Gastrocnemius medialis (tissue), 4 donors: ENCODE measurements around the gene RORB. TPM values are rescaled to one million over a fixed set of nuclear protein-coding genes. Genes with fewer than 3 reads are reported as not detected.

Experiments
- ATAC-seq, 2 donors: fragments of 150-250 bp; one replicate each; pipeline ENCODE4 v1.9.1; 2016
- DNase-seq, 2 donors: peaks; one replicate each; pipeline ENCODE4 v3.0.0-alpha.2; 2019
- H3K27ac ChIP-seq, 4 donors: fragments of 200-600 bp; sonication (generic); 1 replicate in 1 of 4; 2 replicates in 3 of 4; pipeline ENCODE4 v1.5.1; 2016 to 2018; ENCODE audit warnings: mild to moderate bottlenecking in 2 of 4, moderate library complexity in 1 of 4
- H3K27me3 ChIP-seq, 3 donors: fragments of 200-600 bp; sonication (generic) in 2 of 3; 1 replicate in 1 of 3; 2 replicates in 2 of 3; pipeline versions ENCODE4 v1.5.1 to v1.6.0; 2016 to 2019; ENCODE audit warnings: mild to moderate bottlenecking in 1 of 3, moderate library complexity in 1 of 3
- H3K36me3 ChIP-seq, 2 donors: fragments of 200-600 bp; sonication (generic) in 1 of 2; one replicate each; pipeline ENCODE4 v1.5.1; 2017 to 2018
- H3K4me1 ChIP-seq, 2 donors: fragments of 200-600 bp; sonication (generic) in 1 of 2; one replicate each; pipeline ENCODE4 v1.5.1; 2016 to 2017; ENCODE audit warnings: mild to moderate bottlenecking in 2 of 2
- H3K4me3 ChIP-seq, 4 donors: fragments of 200-600 bp; sonication (generic) in 3 of 4; 1 replicate in 1 of 4; 2 replicates in 3 of 4; pipeline ENCODE4 v1.5.1; 2016 to 2019; ENCODE audit warnings: mild to moderate bottlenecking in 2 of 4
- H3K9me3 ChIP-seq, 3 donors: fragments of 200-600 bp; sonication (generic) in 2 of 3; 1 replicate in 1 of 3; 2 replicates in 2 of 3; pipeline ENCODE4 v1.5.1; 2016 to 2019
- POLR2A ChIP-seq, 2 donors: fragments of 450-650 bp; IDR thresholded peaks; one replicate each; pipeline ENCODE4 v1.6.1; 2017; ENCODE audit warnings: antibody characterized with exemption in 2 of 2, mild to moderate bottlenecking in 2 of 2, moderate library complexity in 2 of 2
- in situ Hi-C, 4 donors: fragments of 200-750 bp; cut with MboI; loops; one replicate each; pipeline versions ENCODE4 v1.15.0 to v1.8.0; 2017; ENCODE audit warnings: low sequenced_read_pairs in 4 of 4
- intact Hi-C: fragments of 100-400 bp; cut with DNase I; formaldehyde crosslinking; loops from one replicate; pipeline ENCODE4 v1.15.1; 2023; ENCODE audit warnings: low total_unique reads
- total RNA-seq, 4 donors: library from RNA; depleted of rRNA; stranded (reverse); fragments of >200 nt; gene quantifications; one replicate each; pipeline versions ENCODE4 v1.1.0 to v1.2.3, GENCODE V29; 2016
- TF ChIP-seq, protein P1 (sequence below), 5 experiments: fragments of 450-650 bp in 3 of 5; fragments of 200-600 bp in 2 of 5; sonication (generic) in 2 of 5; IDR thresholded peaks in 4 of 5; conservative IDR thresholded peaks in 1 of 5; 1 replicate in 4 of 5; 2 replicates in 1 of 5; pipeline ENCODE4 v1.5.1; 2016 to 2019; ENCODE audit warnings: antibody characterized with exemption in 5 of 5, mild to moderate bottlenecking in 3 of 5, moderate library complexity in 3 of 5

RORB gene
- total RNA-seq, 4 donors from 2014 or later, result 0.10 TPM; not detected in 3

DNA sequence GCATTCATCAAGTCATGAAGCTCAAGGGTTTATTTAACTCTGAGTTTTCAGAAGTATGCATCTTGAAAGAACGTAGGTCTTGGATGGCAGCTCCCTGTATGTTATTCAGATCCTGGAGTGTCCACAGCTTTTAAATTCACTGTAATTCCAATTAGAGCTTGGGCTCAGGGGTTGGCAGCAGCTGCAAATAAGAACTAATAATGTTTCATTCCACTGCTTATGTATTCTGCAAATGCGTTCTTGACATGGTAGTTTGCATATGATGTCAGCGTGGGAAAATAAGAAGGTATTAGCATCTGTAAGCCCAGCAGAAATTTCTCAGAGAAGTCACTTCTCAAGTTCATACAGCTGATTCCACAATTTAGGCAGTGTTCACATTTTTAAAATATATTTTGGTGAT, 58.4 kb downstream of the RORB start:
- Histone ChIP-seq H3K4me3 (no peak overlapping the region), H3K27ac (no peak overlapping the region), H3K4me1 (peaks cover 12 to 13% of the 10 kb centered on the region in 2 donors), H3K27me3 (no peaks in the 10 kb centered on the region), H3K36me3 (no peaks in the 10 kb centered on the region), H3K9me3 (no peaks in the 10 kb centered on the region)
- DNase-seq (no peak), ATAC-seq (no peak)
- intact Hi-C loops, result no loop called here
- TF ChIP-seq, protein P1, sequence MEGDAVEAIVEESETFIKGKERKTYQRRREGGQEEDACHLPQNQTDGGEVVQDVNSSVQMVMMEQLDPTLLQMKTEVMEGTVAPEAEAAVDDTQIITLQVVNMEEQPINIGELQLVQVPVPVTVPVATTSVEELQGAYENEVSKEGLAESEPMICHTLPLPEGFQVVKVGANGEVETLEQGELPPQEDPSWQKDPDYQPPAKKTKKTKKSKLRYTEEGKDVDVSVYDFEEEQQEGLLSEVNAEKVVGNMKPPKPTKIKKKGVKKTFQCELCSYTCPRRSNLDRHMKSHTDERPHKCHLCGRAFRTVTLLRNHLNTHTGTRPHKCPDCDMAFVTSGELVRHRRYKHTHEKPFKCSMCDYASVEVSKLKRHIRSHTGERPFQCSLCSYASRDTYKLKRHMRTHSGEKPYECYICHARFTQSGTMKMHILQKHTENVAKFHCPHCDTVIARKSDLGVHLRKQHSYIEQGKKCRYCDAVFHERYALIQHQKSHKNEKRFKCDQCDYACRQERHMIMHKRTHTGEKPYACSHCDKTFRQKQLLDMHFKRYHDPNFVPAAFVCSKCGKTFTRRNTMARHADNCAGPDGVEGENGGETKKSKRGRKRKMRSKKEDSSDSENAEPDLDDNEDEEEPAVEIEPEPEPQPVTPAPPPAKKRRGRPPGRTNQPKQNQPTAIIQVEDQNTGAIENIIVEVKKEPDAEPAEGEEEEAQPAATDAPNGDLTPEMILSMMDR (IDR thresholded peaks at IDR 0.05 in 4 of 5, conservative IDR thresholded peaks at IDR 0.05 in 1 of 5), result no peak
- no peak for TF ChIP-seq POLR2A (IDR thresholded peaks at IDR 0.05)
- in situ Hi-C loops, result loop anchor here in 1 of 4 donors (25.0 kb wide), 1 partner anchor 1343 kb away; no protein-coding TSS in a partner anchor

DNA sequence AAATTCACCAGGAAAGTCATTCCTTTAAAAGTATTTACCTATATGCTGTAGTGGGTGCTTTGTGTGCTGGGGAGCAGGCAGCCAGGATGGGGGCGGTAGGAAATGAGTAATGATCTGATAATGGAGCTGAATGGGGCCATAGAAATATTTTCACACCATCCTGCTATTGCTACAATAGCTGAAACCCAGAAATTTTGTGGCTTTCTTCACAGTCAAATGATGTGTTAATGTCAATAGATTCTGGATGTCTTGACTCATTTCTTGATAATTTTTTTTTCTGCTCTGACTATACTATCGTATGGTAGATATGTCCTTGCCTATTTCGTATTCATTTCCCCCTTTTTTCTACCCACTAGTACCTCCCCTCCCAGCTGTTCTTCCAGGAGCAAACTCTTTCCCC, 59.5 kb downstream of the RORB start:
- in situ Hi-C loops (loop anchor here in 1 of 4 donors (25.0 kb wide), 1 partner anchor 1344 kb away; no protein-coding TSS in a partner anchor), intact Hi-C loops (no loop called here)

DNA sequence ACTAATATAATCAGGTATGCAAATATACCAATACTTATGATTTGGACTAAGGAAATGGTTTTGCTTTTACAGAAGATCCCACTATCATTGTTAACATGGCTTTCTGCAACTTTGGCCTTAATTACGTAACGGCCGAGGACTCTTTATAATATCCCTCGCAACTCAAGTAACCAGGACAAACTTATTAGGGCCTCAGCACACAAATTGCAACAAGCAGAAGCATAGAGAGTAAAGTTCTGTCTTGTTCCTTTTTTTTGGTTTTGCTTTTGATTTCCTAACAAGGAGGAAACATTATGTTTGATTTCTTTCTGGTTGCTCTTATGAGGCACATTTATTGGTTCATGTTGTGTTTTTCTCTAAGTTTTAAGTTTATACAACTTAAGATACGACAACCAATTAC, 60.4 kb downstream of the RORB start:
- in situ Hi-C loops (loop anchor here in 1 of 4 donors (25.0 kb wide), 1 partner anchor 1345 kb away; no protein-coding TSS in a partner anchor), intact Hi-C loops (no loop called here)
- ATAC-seq (no peak), DNase-seq (no peak)
- no peak overlapping the region for H3K4me3 ChIP-seq
- H3K9me3 ChIP-seq, result no peaks in the 10 kb centered on the region
- no peak overlapping the region for H3K27ac ChIP-seq
- H3K36me3 ChIP-seq, result no peaks in the 10 kb centered on the region
- peaks cover 12 to 13% of the 10 kb centered on the region in 2 donors for H3K4me1 ChIP-seq
- TF ChIP-seq, protein P1 (IDR thresholded peaks at IDR 0.05 in 4 of 5, conservative IDR thresholded peaks at IDR 0.05 in 1 of 5), result no peak
- no peak for TF ChIP-seq POLR2A (IDR thresholded peaks at IDR 0.05)
- H3K27me3 ChIP-seq, result no peaks in the 10 kb centered on the region

More for the DNA sequence above, 59.5 kb downstream of the RORB start:
- no peak for ATAC-seq
- Histone ChIP-seq H3K4me3 (no peak overlapping the region), H3K36me3 (no peaks in the 10 kb centered on the region), H3K27me3 (no peaks in the 10 kb centered on the region), H3K9me3 (no peaks in the 10 kb centered on the region), H3K27ac (no peak overlapping the region), H3K4me1 (peaks cover 12 to 13% of the 10 kb centered on the region in 2 donors)
- DNase-seq, result no peak
- TF ChIP-seq, protein P1 (IDR thresholded peaks at IDR 0.05 in 4 of 5, conservative IDR thresholded peaks at IDR 0.05 in 1 of 5), result no peak
- no peak for TF ChIP-seq POLR2A (IDR thresholded peaks at IDR 0.05)

DNA sequence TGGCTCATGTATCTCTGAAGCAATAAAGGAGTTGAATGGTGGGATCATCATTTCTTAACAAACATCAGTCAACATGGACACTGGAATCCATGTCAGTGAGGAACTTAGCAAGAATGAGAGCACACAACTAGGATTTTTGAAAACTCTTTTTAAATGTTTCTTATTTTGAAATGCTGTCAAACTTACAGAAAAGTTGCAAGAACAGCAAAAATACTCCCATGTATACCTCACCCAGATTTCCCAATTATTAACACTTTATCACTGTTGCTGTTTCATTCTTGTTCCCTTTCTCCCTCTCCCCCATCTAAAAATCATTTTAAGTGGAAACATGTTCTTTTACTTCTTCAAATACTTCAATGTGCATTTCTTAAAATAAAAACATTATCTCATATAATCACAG, 65.5 kb downstream of the RORB start:
- no peak for TF ChIP-seq POLR2A (IDR thresholded peaks at IDR 0.05)
- TF ChIP-seq, protein P1 (IDR thresholded peaks at IDR 0.05 in 4 of 5, conservative IDR thresholded peaks at IDR 0.05 in 1 of 5), result no peak
- ATAC-seq, result no peak
- H3K36me3 ChIP-seq, result no peaks in the 10 kb centered on the region
- no peak overlapping the region for H3K27ac ChIP-seq
- no peak for DNase-seq
- H3K27me3 ChIP-seq, result no peaks in the 10 kb centered on the region
- H3K4me3 ChIP-seq, result no peak overlapping the region
- in situ Hi-C loops, result loop anchor here in 1 of 4 donors (25.0 kb wide), 1 partner anchor 1350 kb away; no protein-coding TSS in a partner anchor
- intact Hi-C loops, result no loop called here
- H3K9me3 ChIP-seq, result no peaks in the 10 kb centered on the region
- H3K4me1 ChIP-seq, result no peaks in the 10 kb centered on the region
